Glutamatergic neuron (in vitro differentiated cells): ENCODE results near the gene FBXW2. TPM values are rescaled to one million over a fixed set of nuclear protein-coding genes. Genes with fewer than 3 reads are reported as not detected.
A peak's percentile ranks its signal among the peaks of the same experiment; 100 is the strongest.

Experiments
- DNase-seq: peaks from one replicate; pipeline ENCODE4 v3.0.0; 2022
- H3K27ac Mint-ChIP-seq: one replicate; pipeline ENCODE4 v1.8.0; 2020; ENCODE audit warnings: mild to moderate bottlenecking, mixed read lengths, inconsistent platforms; ENCODE audit not compliant: unreplicated experiment
- H3K27me3 Mint-ChIP-seq: one replicate; pipeline ENCODE4 v1.8.0; 2020; ENCODE audit warnings: mild to moderate bottlenecking, moderate library complexity, mixed read lengths, inconsistent platforms; ENCODE audit not compliant: unreplicated experiment
- H3K36me3 Mint-ChIP-seq: one replicate; pipeline ENCODE4 v1.8.0; 2020; ENCODE audit warnings: mild to moderate bottlenecking, mixed read lengths, inconsistent platforms; ENCODE audit not compliant: unreplicated experiment
- H3K4me1 Mint-ChIP-seq: one replicate; pipeline ENCODE4 v1.8.0; 2020; ENCODE audit warnings: mild to moderate bottlenecking, low read depth, mixed read lengths, inconsistent platforms; ENCODE audit not compliant: unreplicated experiment
- H3K4me3 Mint-ChIP-seq: one replicate; pipeline ENCODE4 v1.8.0; 2020; ENCODE audit warnings: mild to moderate bottlenecking, mixed read lengths, inconsistent platforms; ENCODE audit not compliant: unreplicated experiment
- H3K9me3 Mint-ChIP-seq: one replicate; pipeline ENCODE4 v1.8.0; 2020; ENCODE audit warnings: mild to moderate bottlenecking, moderate library complexity, mixed read lengths, inconsistent platforms; ENCODE audit not compliant: unreplicated experiment
- total RNA-seq: library from RNA; stranded (reverse); fragmentation: NEBNext Ultra II Directional; extraction: Animal tissue kit (Norgen Biotek cat#: 25700); gene quantifications from one replicate; pipeline ENCODE4 v1.2.1, GENCODE V29; 2021; ENCODE audit not compliant: unreplicated experiment
- TF ChIP-seq, protein P1 (sequence below): fragments of 200-600 bp; sonication (generic); IDR thresholded peaks from one replicate; pipeline ENCODE4 v1.5.0; 2021; ENCODE audit not compliant: partially characterized antibody, unreplicated experiment

Gene FBXW2
- total RNA-seq, 1 donor from 2014 or later, result 67.2 TPM

- DNase-seq, result no peak
- H3K27ac Mint-ChIP-seq, result no peak overlapping the region
- H3K36me3 Mint-ChIP-seq, result no peaks in the 10 kb centered on the region
- TF ChIP-seq, protein P1, sequence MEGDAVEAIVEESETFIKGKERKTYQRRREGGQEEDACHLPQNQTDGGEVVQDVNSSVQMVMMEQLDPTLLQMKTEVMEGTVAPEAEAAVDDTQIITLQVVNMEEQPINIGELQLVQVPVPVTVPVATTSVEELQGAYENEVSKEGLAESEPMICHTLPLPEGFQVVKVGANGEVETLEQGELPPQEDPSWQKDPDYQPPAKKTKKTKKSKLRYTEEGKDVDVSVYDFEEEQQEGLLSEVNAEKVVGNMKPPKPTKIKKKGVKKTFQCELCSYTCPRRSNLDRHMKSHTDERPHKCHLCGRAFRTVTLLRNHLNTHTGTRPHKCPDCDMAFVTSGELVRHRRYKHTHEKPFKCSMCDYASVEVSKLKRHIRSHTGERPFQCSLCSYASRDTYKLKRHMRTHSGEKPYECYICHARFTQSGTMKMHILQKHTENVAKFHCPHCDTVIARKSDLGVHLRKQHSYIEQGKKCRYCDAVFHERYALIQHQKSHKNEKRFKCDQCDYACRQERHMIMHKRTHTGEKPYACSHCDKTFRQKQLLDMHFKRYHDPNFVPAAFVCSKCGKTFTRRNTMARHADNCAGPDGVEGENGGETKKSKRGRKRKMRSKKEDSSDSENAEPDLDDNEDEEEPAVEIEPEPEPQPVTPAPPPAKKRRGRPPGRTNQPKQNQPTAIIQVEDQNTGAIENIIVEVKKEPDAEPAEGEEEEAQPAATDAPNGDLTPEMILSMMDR, result no peak
- H3K4me1 Mint-ChIP-seq, result no peaks in the 10 kb centered on the region
- no peak overlapping the region for H3K4me3 Mint-ChIP-seq
- H3K27me3 Mint-ChIP-seq, result no peaks in the 10 kb centered on the region
- peaks cover 1% of the 10 kb centered on the region for H3K9me3 Mint-ChIP-seq
Observed at GRCh38 chr9:120832807-120833206, 39.6 kb upstream of the FBXW2 start.

GRCh38 chr9:120830865-120831264, 37.6 kb upstream of the FBXW2 start:
- no peaks in the 10 kb centered on the region for H3K9me3 Mint-ChIP-seq
- no peaks in the 10 kb centered on the region for H3K36me3 Mint-ChIP-seq
- no peaks in the 10 kb centered on the region for H3K4me1 Mint-ChIP-seq
- H3K4me3 Mint-ChIP-seq, result no peak overlapping the region
- H3K27ac Mint-ChIP-seq, result no peak overlapping the region
- no peaks in the 10 kb centered on the region for H3K27me3 Mint-ChIP-seq
- no peak for DNase-seq
- TF ChIP-seq, protein P1, result no peak

GRCh38 chr9:120830151-120830550, 36.9 kb upstream of the FBXW2 start:
- H3K4me1 Mint-ChIP-seq, result no peaks in the 10 kb centered on the region
- TF ChIP-seq, protein P1, result no peak
- no peaks in the 10 kb centered on the region for H3K9me3 Mint-ChIP-seq
- H3K27ac Mint-ChIP-seq, result no peak overlapping the region
- H3K36me3 Mint-ChIP-seq, result no peaks in the 10 kb centered on the region
- no peaks in the 10 kb centered on the region for H3K27me3 Mint-ChIP-seq
- no peak overlapping the region for H3K4me3 Mint-ChIP-seq
- no peak for DNase-seq

- TF ChIP-seq, protein P1, result no peak
- no peaks in the 10 kb centered on the region for H3K9me3 Mint-ChIP-seq
- H3K27ac Mint-ChIP-seq, result peak overlapping the region; percentile 6
- H3K27me3 Mint-ChIP-seq, result no peaks in the 10 kb centered on the region
- DNase-seq, result no peak
- no peaks in the 10 kb centered on the region for H3K36me3 Mint-ChIP-seq
- H3K4me1 Mint-ChIP-seq, result no peaks in the 10 kb centered on the region
- H3K4me3 Mint-ChIP-seq, result no peak overlapping the region
Observed at GRCh38 chr9:120829650-120830049, 36.4 kb upstream of the FBXW2 start.

DNA sequence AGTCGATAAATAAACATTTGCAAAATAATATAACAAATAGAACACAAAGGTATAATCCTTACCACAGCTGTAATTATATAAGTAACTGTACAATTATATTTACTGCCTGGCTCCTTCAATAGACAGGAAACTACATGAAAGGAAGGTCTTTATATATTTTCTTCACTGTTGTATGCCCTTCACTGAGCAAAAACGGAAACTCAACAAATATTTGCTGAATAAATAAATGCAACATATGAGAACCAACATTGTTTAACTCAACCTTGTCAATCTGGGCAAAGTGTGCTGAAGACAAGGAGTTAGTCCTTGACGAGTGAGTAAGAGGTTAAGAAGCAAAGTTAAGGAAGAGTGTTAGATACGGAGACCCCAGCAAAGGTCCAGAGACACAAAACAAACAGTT, 26.9 kb upstream of the FBXW2 start:
- no peak for DNase-seq
- no peaks in the 10 kb centered on the region for H3K9me3 Mint-ChIP-seq
- no peak overlapping the region for H3K27ac Mint-ChIP-seq
- TF ChIP-seq, protein P1, result no peak
- no peaks in the 10 kb centered on the region for H3K36me3 Mint-ChIP-seq
- H3K27me3 Mint-ChIP-seq, result no peaks in the 10 kb centered on the region
- no peaks in the 10 kb centered on the region for H3K4me1 Mint-ChIP-seq
- no peak overlapping the region for H3K4me3 Mint-ChIP-seq
